K562 (cell line): Measurements from ENCODE around the gene CDC42EP5. TPM values are rescaled to one million over a fixed set of nuclear protein-coding genes. Genes with fewer than 3 reads are reported as not detected.

Experiments used
- ATAC-seq: fragments of 200-7000 bp; cut with Tn5 transposase; 3 replicates; pipeline ENCODE4 v1.9.1; 2020; ENCODE audit warnings: moderate library complexity
- BruUV-seq: library from RNA; stranded (reverse); fragments of 400-500 nt; replicated peaks from 2 replicates; lab custom pipeline; 2021; lab: Mats Ljungman, UMichigan
- CTCF ChIA-PET: fragments of 300-600 bp; formaldehyde crosslinking; extraction: SDS; loops from one replicate; lab custom pipeline; 2021; ENCODE audit warnings: low intra/inter-chr PET ratio; lab: Yijun Ruan, JAX
- POLR2A ChIA-PET: fragments of 300-600, 350-650 bp; sonication (Branson Sonifier 250); formaldehyde crosslinking; extraction: SDS; loops from one replicate; lab custom pipeline; 2021; ENCODE audit warnings: antibody characterized with exemption, inconsistent platforms; lab: Yijun Ruan, JAX
- DNase-seq, 4 experiments: peaks; one replicate each; pipeline versions ENCODE4 v3.0.0 to v3.0.0-alpha.2; 2011 to 2018; ENCODE audit warnings: low spot score in 3 of 4, mixed read lengths in 3 of 4; ENCODE audit errors: extremely low read depth in 1 of 4
- FAIRE-seq: peaks from 2 replicates; lab custom pipeline; 2011; peaks lifted over from hg19 to GRCh38; lab: Jason Lieb, UNC
- H2AFZ ChIP-seq: 2 replicates; pipeline ENCODE4 v1.6.0; 2011; ENCODE audit warnings: low read depth, low read length, control low read depth, inconsistent platforms
- H3K27ac ChIP-seq: fragments of 200-600 bp; 3 replicates; pipeline ENCODE4 v1.8.0; 2011; ENCODE audit warnings: low read depth, mild to moderate bottlenecking, control low read depth, inconsistent platforms, low read length, moderate library complexity, mixed read lengths; ENCODE audit errors: extremely low read depth
- H3K27me3 ChIP-seq, 2 experiments: fragments of 300-600 bp in 1 of 2; 2 replicates in 1 of 2; 3 replicates in 1 of 2; pipeline versions ENCODE4 v1.6.0 to v1.8.0; 2011; ENCODE audit warnings: inconsistent platforms in 2 of 2, low read length in 2 of 2, mild to moderate bottlenecking in 1 of 2, mixed read lengths in 1 of 2, moderate library complexity in 1 of 2; ENCODE audit not compliant: control insufficient read depth in 2 of 2, insufficient read depth in 2 of 2
- H3K36me3 ChIP-seq: fragments of 300-600 bp; 3 replicates; pipeline ENCODE4 v1.8.0; 2011; ENCODE audit warnings: mild to moderate bottlenecking, low read length, inconsistent platforms; ENCODE audit not compliant: control insufficient read depth, insufficient read depth
- H3K4me1 ChIP-seq, 2 experiments: fragments of 200-600 bp in 1 of 2; replicated peaks in 1 of 2; 2 replicates in 1 of 2; 3 replicates in 1 of 2; pipeline versions ENCODE4 v1.5.1 to v1.8.0; 2011; ENCODE audit warnings: inconsistent platforms in 2 of 2, low read length in 2 of 2, mild to moderate bottlenecking in 1 of 2, mixed read lengths in 1 of 2, moderate library complexity in 1 of 2; ENCODE audit not compliant: control insufficient read depth in 2 of 2, insufficient read depth in 2 of 2
- H3K4me2 ChIP-seq: 2 replicates; pipeline ENCODE4 v1.6.1; 2011; ENCODE audit warnings: low read length, control low read depth, inconsistent platforms, mixed read lengths; ENCODE audit not compliant: insufficient read depth
- H3K4me3 ChIP-seq: fragments of 200-600 bp; sonication (generic), shearing (Covaris generic); 2 replicates; pipeline ENCODE4 v1.5.1; 2016; ENCODE audit warnings: control low read depth, inconsistent platforms
- H3K79me2 ChIP-seq: fragments of 200-600 bp; 3 replicates; pipeline ENCODE4 v1.8.0; 2011; ENCODE audit warnings: low read length, inconsistent platforms; ENCODE audit not compliant: control insufficient read depth, insufficient read depth
- H3K9ac ChIP-seq, 2 experiments: 2 replicates each; pipeline versions ENCODE4 v1.6.0 to v1.6.1; 2011; ENCODE audit warnings: low read depth in 2 of 2, low read length in 2 of 2, control low read depth in 1 of 2, inconsistent platforms in 1 of 2, mild to moderate bottlenecking in 1 of 2, mixed read lengths in 1 of 2; ENCODE audit not compliant: insufficient read depth in 1 of 2
- H3K9me1 ChIP-seq: one replicate; pipeline ENCODE4 v1.6.0; 2011; ENCODE audit warnings: inconsistent platforms, mild to moderate bottlenecking, low read length, moderate library complexity; ENCODE audit not compliant: control insufficient read depth, insufficient read depth
- H3K9me3 ChIP-seq: replicated peaks from 2 replicates; pipeline ENCODE4 v1.5.1; 2011; ENCODE audit warnings: low read depth, low read length, inconsistent platforms; ENCODE audit not compliant: control insufficient read depth, insufficient read depth
- H4K20me1 ChIP-seq: replicated peaks from 2 replicates; pipeline ENCODE4 v1.6.1; 2011; ENCODE audit warnings: low read length, inconsistent platforms, mixed read lengths; ENCODE audit not compliant: control insufficient read depth, insufficient read depth
- E2F8 ChIP-seq: fragments of 450-650 bp; IDR thresholded peaks from 2 replicates; pipeline ENCODE4 v1.7.1; 2018; ENCODE audit warnings: mild to moderate bottlenecking, low read depth; ENCODE audit not compliant: partially characterized antibody
- HNRNPL ChIP-seq: fragments of 200-400 bp; formaldehyde crosslinking; IDR thresholded peaks from 2 replicates; pipeline ENCODE4 v1.6.1; 2017; ENCODE audit warnings: low read depth, mild to moderate bottlenecking, low read length
- MTA1 ChIP-seq: fragments of 450-650 bp; IDR thresholded peaks from 2 replicates; pipeline ENCODE4 v1.6.1; 2017; ENCODE audit warnings: borderline replicate concordance
- WGBS: fragments of 100-300 bp; shearing (Covaris generic); methylation state at CpG from one replicate; pipeline ENCODE4 v1.1.6; 2016; ENCODE audit warnings: low coverage, mixed read lengths; ENCODE audit not compliant: insufficient coverage; ENCODE audit errors: missing lambda C conversion rate; 5-methylcytosine and 5-hydroxymethylcytosine counted together
- in situ Hi-C: fragments of 300-500 bp; cut with MboI; formaldehyde crosslinking; loops from 4 replicates; pipeline ENCODE4 v1.15.0; 2018; ENCODE audit warnings: inconsistent platforms, mixed read lengths
- intact Hi-C: fragments of 100-400 bp; cut with micrococcal nuclease; formaldehyde crosslinking; loops from 2 replicates; pipeline ENCODE4 v1.14.2; 2022
- polyA plus RNA-seq, 8 experiments: library from polyadenylated mRNA; depleted of rRNA in 4 of 8; stranded (reverse) in 5 of 8; unstranded in 3 of 8; fragments of >200 nt; fragmentation: Nextera tagmentation in 2 of 8; fragmentation: Illumina TruSeq in 1 of 8; extraction: Ambion mirVana in 2 of 8; extraction: Trizol in 1 of 8; gene quantifications; 2 replicates each; pipeline versions ENCODE4 v1.2.1 to v1.2.3, GENCODE V29; 2011 to 2014; ENCODE audit warnings: inconsistent platforms in 1 of 8, missing spikeins in 1 of 8
- total RNA-seq, 7 experiments: library from RNA; depleted of rRNA in 6 of 7; stranded (reverse); fragments of >200 nt in 6 of 7; fragmentation: Illumina TruSeq in 2 of 7; extraction: Trizol in 2 of 7; gene quantifications; 2 replicates each; pipeline versions ENCODE4 v1.2.1 to v1.2.3, GENCODE V29; 2011 to 2021; ENCODE audit warnings: low replicate concordance in 1 of 7
- TF ChIP-seq, protein P1 (sequence below): sonication (generic); formaldehyde crosslinking; IDR thresholded peaks from 2 replicates; pipeline ENCODE4 v1.8.0; 2023; ENCODE audit warnings: mild to moderate bottlenecking, missing genetic modification reagents

CDC42EP5 gene
- total and polyA plus RNA-seq, 9 of the 15 experiments (the other 6 are each of a cell fraction or from before 2014, with no cell fraction given), result 0.15 to 0.38 TPM; not detected in 7

- TF ChIP-seq E2F8, result no peak
Measured at GRCh38 chr19:54418030-54418929, 54.8 kb downstream of the CDC42EP5 start (continued).

DNA sequence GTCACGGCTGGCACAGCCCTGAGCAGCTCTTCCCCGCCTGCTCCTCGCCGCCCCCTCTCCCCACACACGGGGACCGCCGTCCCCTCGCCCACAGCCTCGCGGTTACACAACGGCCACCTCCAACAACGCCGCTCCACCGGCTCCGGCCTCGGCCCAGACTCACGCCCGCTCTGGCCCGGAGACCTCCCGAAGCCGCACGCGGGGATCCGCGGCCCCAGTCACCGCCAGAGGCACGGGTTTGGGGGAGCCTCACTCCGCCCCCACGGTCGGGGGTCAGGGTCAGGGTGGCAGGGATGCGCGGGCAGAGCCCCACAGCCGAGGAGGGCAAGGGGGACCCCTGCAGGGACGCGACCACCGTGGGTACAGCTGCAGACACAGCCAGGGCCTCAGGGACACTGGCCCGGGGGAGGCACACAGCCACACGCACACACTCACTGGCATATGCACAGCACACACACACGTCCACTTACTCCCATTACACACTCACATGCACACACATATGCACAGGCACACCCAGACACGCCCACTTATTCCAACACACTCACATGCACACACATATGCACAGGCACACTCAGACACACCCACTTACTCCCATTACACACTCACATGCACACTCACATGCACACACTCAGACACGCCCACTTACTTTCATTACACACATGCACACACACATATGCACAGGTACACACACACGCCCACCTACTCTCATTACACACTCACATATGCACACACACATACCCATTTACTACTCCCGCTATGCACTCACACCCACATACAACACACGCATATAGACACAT is 56.2 kb downstream of the CDC42EP5 start:
- Histone ChIP-seq H3K4me3 (no peak overlapping the region), H3K36me3 (no peaks in the 10 kb centered on the region)
- TF ChIP-seq, protein P1, sequence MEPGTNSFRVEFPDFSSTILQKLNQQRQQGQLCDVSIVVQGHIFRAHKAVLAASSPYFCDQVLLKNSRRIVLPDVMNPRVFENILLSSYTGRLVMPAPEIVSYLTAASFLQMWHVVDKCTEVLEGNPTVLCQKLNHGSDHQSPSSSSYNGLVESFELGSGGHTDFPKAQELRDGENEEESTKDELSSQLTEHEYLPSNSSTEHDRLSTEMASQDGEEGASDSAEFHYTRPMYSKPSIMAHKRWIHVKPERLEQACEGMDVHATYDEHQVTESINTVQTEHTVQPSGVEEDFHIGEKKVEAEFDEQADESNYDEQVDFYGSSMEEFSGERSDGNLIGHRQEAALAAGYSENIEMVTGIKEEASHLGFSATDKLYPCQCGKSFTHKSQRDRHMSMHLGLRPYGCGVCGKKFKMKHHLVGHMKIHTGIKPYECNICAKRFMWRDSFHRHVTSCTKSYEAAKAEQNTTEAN (CRISPR knock-in tag), result peak; percentile 96
- TF ChIP-seq HNRNPL, result 0 out of 2 replicates have a peak, but pooled peaks have one; percentile 46
- TF ChIP-seq MTA1, result no peak
- TF ChIP-seq, all 486 proteins: peak for 2
- WGBS, result 42% methylated on average over 19 of the region's 44 CpGs
- Histone ChIP-seq H3K9me3 (no peaks in the 10 kb centered on the region), H3K79me2 (no peaks in the 10 kb centered on the region), H3K9ac (no peak overlapping the region), H3K27me3 (peaks cover 8 to 25% of the 10 kb centered on the region in 2 experiments), H3K27ac (no peak overlapping the region), H3K4me1 (peaks cover 0 to 33% of the 10 kb centered on the region in 2 experiments; a peak in 3 of 5 replicates), H3K4me2 (no peak overlapping the region), H2AFZ (no peak overlapping the region), H4K20me1 (peaks cover 5% of the 10 kb centered on the region; the same call in 1 of the 2 replicates), H3K9me1 (no peaks in the 10 kb centered on the region)
- FAIRE-seq (no peak), ATAC-seq (no peak), DNase-seq (peak in 1 of 4 experiments; percentile 4)
- no TSS peak for BruUV-seq
- intact Hi-C loops (no loop called here), in situ Hi-C loops (no loop called here)
- ChIA-PET CTCF (no interaction called here), POLR2A (no interaction called here)
